ENCODE measurements around the gene SENP6.
"Not testable (repeated sequence)": the region's sequence is repeated elsewhere in the genome, so short reads cannot be mapped to it uniquely, and the experiment has no call there.

Gene SENP6

GRCh38 chr6:75666592-75666991, 64.9 kb downstream of the SENP6 start:
- no peak for DNase-seq

GRCh38 chr6:75673884-75674283, 72.2 kb downstream of the SENP6 start:
- no peak for DNase-seq

GRCh38 chr6:75676377-75676776, 74.7 kb downstream of the SENP6 start:
- DNase-seq: no peak

- not testable (repeated sequence) for DNase-seq
These were observed 80.9 kb downstream of the SENP6 start for GRCh38 chr6:75682548-75682947.

- not testable (repeated sequence) for DNase-seq
These were observed 81.3 kb downstream of the SENP6 start for GRCh38 chr6:75683005-75683404.

GRCh38 chr6:75687535-75687934, 85.9 kb downstream of the SENP6 start:
- DNase-seq: not testable (repeated sequence)

GRCh38 chr6:75687937-75688336, 86.3 kb downstream of the SENP6 start:
- not testable (repeated sequence) for DNase-seq

GRCh38 chr6:75689576-75689975, 87.9 kb downstream of the SENP6 start:
- no peak for DNase-seq

- DNase-seq: peak; percentile 14
These were observed 89.3 kb downstream of the SENP6 start for GRCh38 chr6:75691012-75691411.

GRCh38 chr6:75693534-75693933, 91.9 kb downstream of the SENP6 start:
- DNase-seq: peak; percentile 34

- DNase-seq: no peak
These were observed 92.7 kb downstream of the SENP6 start for GRCh38 chr6:75694406-75694805.

GRCh38 chr6:75708334-75708733, 106.7 kb downstream of the SENP6 start:
- DNase-seq: not testable (repeated sequence)

GRCh38 chr6:75711173-75711572, 109.5 kb downstream of the SENP6 start:
- DNase-seq: no peak

- DNase-seq: no peak
These were observed 117.5 kb downstream of the SENP6 start for GRCh38 chr6:75719133-75719532.

- DNase-seq: no peak
These were observed 121.7 kb downstream of the SENP6 start for GRCh38 chr6:75723382-75723781.

GRCh38 chr6:75727206-75727605, 125.5 kb downstream of the SENP6 start:
- no peak for DNase-seq

- not testable (repeated sequence) for DNase-seq
These were observed 129.3 kb downstream of the SENP6 start for GRCh38 chr6:75731029-75731428.

GRCh38 chr6:75735491-75736186, 134.0 kb downstream of the SENP6 start:
- peak; percentile 12 for DNase-seq

- no peak for DNase-seq
These were observed 142.3 kb downstream of the SENP6 start for GRCh38 chr6:75743971-75744370.

- no peak for DNase-seq
These were observed 143.7 kb downstream of the SENP6 start for GRCh38 chr6:75745404-75745803.

- no peak for DNase-seq
These were observed 144.5 kb downstream of the SENP6 start for GRCh38 chr6:75746221-75746620.

GRCh38 chr6:75747152-75747992, 145.7 kb downstream of the SENP6 start:
- no peak for DNase-seq

GRCh38 chr6:75748003-75748742, 146.5 kb downstream of the SENP6 start:
- DNase-seq: peak; percentile 4
